Mucosa of descending colon (tissue), 3 donors: ENCODE measurements around the gene LRIF1. TPM values are rescaled to one million over a fixed set of nuclear protein-coding genes. Genes with fewer than 3 reads are reported as not detected.
A peak's percentile ranks its signal among the peaks of the same experiment; 100 is the strongest.

Source experiments
- ATAC-seq: fragments of 200-7000 bp; cut with Tn5 transposase; one replicate; pipeline ENCODE4 v1.9.1; 2020; ENCODE audit warnings: mild to moderate bottlenecking, moderate library complexity
- DNase-seq, 3 donors: peaks; one replicate each; pipeline ENCODE4 v3.0.0-alpha.2; 2020
- H3K36me3 ChIP-seq: fragments of 200-600 bp; one replicate; pipeline ENCODE4 v1.8.0; 2021; ENCODE audit warnings: low read depth, mild to moderate bottlenecking
- H3K4me1 ChIP-seq: fragments of 200-600 bp; one replicate; pipeline ENCODE4 v1.8.0; 2021; ENCODE audit warnings: low read depth, mild to moderate bottlenecking
- H3K4me3 ChIP-seq: fragments of 200-600 bp; one replicate; pipeline ENCODE4 v1.8.0; 2021; ENCODE audit warnings: mild to moderate bottlenecking
- H3K9me3 ChIP-seq: fragments of 200-600 bp; one replicate; pipeline ENCODE4 v1.8.0; 2021; ENCODE audit warnings: mild to moderate bottlenecking
- CTCF ChIP-seq: fragments of 200-600 bp; IDR thresholded peaks from one replicate; pipeline ENCODE4 v1.8.0; 2022; ENCODE audit warnings: antibody characterized with exemption, mild to moderate bottlenecking
- intact Hi-C, 2 donors: fragments of 100-400 bp; cut with DNase I in 1 of 2; cut with micrococcal nuclease in 1 of 2; formaldehyde crosslinking; loops; one replicate each; pipeline versions ENCODE4 v1.11.0 to v1.11.1; 2022; cut with DNase I, micrococcal nuclease
- total RNA-seq, 3 donors: library from RNA; stranded (reverse); fragmentation: NEBNext Ultra II Directional in 2 of 3; extraction: Animal tissue kit (Norgen Biotek cat#: 25700) in 2 of 3; gene quantifications; one replicate each; pipeline versions ENCODE4 v1.2.1 to v1.2.4, GENCODE V29; 2021 to 2023
- donor health status: DM: no; HTN: no; CAD: no; lungs with moderate emphysema.
- donor health status: DM: no; HTN: no; CAD: no.
- donor health status: DM: no; HTN: yes; CAD: no.

The LRIF1 gene
- total RNA-seq, 3 donors from 2014 or later: 8.2 to 8.7 (median 8.6) TPM

GRCh38 chr1:110928191-110928590, 35.5 kb downstream of the LRIF1 start:
- TF ChIP-seq CTCF: no peak
- DNase-seq (no peak), ATAC-seq (peak; percentile 15)
- Histone ChIP-seq H3K9me3 (peaks cover 3% of the 10 kb centered on the region), H3K4me3 (no peak overlapping the region), H3K36me3 (no peaks in the 10 kb centered on the region), H3K4me1 (no peaks in the 10 kb centered on the region)
- intact Hi-C loops: no loop called here

- TF ChIP-seq CTCF: no peak
- DNase-seq: no peak
- Histone ChIP-seq H3K4me1 (no peaks in the 10 kb centered on the region), H3K9me3 (peaks cover 3% of the 10 kb centered on the region), H3K36me3 (no peaks in the 10 kb centered on the region), H3K4me3 (no peak overlapping the region)
- intact Hi-C loops: no loop called here
- no peak for ATAC-seq
These were observed 36.1 kb downstream of the LRIF1 start for GRCh38 chr1:110927484-110928075.

DNA sequence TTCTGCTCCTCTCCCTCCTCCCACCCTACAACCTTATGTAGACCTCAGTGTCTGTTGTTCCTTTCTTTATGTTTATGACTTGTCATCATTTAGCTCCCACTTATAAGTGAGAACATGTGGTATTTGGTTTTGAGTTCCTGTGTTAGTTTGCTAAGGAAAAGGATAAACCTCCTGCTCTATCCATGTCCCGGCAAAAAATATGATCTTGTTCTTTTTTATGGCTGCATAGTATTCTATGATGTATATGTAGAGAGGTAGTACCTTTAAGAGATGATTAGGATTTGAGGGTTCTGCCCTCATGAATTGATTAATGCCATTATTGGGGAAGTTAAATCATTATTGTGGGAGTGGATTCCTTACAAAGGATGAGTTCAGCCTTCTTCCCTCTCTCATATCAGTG, 41.8 kb downstream of the LRIF1 start:
- no peak for ATAC-seq
- no peaks in the 10 kb centered on the region for H3K9me3 ChIP-seq
- DNase-seq: no peak
- TF ChIP-seq CTCF: no peak
- no peak overlapping the region for H3K4me3 ChIP-seq
- no peaks in the 10 kb centered on the region for H3K36me3 ChIP-seq
- no peaks in the 10 kb centered on the region for H3K4me1 ChIP-seq
- intact Hi-C loops: no loop called here

DNA sequence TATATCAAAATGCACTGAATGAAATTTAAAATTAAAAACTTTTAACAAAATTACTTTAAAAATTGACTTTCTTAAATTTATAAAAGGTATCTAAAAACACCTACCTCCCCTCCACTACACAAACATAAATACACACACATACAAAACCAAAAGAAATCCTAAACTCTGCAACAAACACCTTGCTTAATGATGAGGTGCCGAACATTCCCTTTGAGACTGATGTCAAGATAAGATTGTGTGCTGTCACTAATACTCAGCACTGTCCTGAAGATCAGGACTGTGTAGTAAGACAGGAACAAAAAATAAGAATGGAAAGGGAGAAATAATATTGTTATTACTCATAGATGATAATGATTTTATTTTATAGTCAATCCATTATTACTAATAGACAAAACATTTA, 45.7 kb downstream of the LRIF1 start:
- Histone ChIP-seq H3K9me3 (no peaks in the 10 kb centered on the region), H3K36me3 (no peaks in the 10 kb centered on the region), H3K4me1 (no peaks in the 10 kb centered on the region), H3K4me3 (no peak overlapping the region)
- no peak for TF ChIP-seq CTCF
- no peak for ATAC-seq
- DNase-seq: no peak
- intact Hi-C loops: no loop called here

GRCh38 chr1:110916669-110917306, 46.9 kb downstream of the LRIF1 start:
- peaks cover 3% of the 10 kb centered on the region for H3K9me3 ChIP-seq
- ATAC-seq (peak; percentile 59), DNase-seq (peak in 1 of 3 donors; percentile 6)

More at GRCh38 chr1:110916669-110917306, 46.9 kb downstream of the LRIF1 start:
- no peaks in the 10 kb centered on the region for H3K4me1 ChIP-seq
- intact Hi-C loops: no loop called here
- no peak overlapping the region for H3K4me3 ChIP-seq
- no peak for TF ChIP-seq CTCF
- H3K36me3 ChIP-seq: no peaks in the 10 kb centered on the region
